C4-2B (cell line): ENCODE data around the gene MRFAP1L1.

Source experiments
- CTCF ChIP-seq: fragments of 450-650 bp; conservative IDR thresholded peaks from 2 replicates; pipeline ENCODE4 v1.5.1; 2017; ENCODE audit warnings: mild to moderate bottlenecking
- ZFX ChIP-seq: fragments of 450-650 bp; IDR thresholded peaks from 2 replicates; pipeline ENCODE4 v1.6.1; 2017

GRCh38 chr4:6742989-6743388 lies 33.3 kb upstream of the MRFAP1L1 start:
- no peak for TF ChIP-seq CTCF
- TF ChIP-seq ZFX, result no peak
